Skin epidermis (tissue), 12 donors: ENCODE data around the gene GCH1.
"Not testable (repeated sequence)": the region's sequence is repeated elsewhere in the genome, so short reads cannot be mapped to it uniquely, and the experiment has no call there.

Experiments
- H3K27ac ChIP-seq, 21 experiments: fragments of 200-600 bp; sonication (generic) in 11 of 21; one replicate each; pipeline ENCODE4 v1.5.0; 2020; ENCODE audit warnings: mild to moderate bottlenecking in 3 of 21, inconsistent platforms in 2 of 21, moderate library complexity in 2 of 21
- H3K4me3 ChIP-seq, 7 experiments: fragments of 200-600 bp; sonication (generic) in 2 of 7; one replicate each; pipeline ENCODE4 v1.5.0; 2020; ENCODE audit warnings: inconsistent platforms in 2 of 7, mild to moderate bottlenecking in 2 of 7, moderate library complexity in 1 of 7

The GCH1 gene

GRCh38 chr14:54805445-54806322 is 96.9 kb downstream of the GCH1 start:
- Histone ChIP-seq H3K4me3 (no peak overlapping the region), H3K27ac (no peak overlapping the region)

- Histone ChIP-seq H3K27ac (no peak overlapping the region), H3K4me3 (no peak overlapping the region)
Observed at GRCh38 chr14:54805070-54805444, 97.6 kb downstream of the GCH1 start.

- no peak overlapping the region for H3K4me3 ChIP-seq
- no peak overlapping the region for H3K27ac ChIP-seq
Observed at GRCh38 chr14:54804538-54805041, 98.0 kb downstream of the GCH1 start.

DNA sequence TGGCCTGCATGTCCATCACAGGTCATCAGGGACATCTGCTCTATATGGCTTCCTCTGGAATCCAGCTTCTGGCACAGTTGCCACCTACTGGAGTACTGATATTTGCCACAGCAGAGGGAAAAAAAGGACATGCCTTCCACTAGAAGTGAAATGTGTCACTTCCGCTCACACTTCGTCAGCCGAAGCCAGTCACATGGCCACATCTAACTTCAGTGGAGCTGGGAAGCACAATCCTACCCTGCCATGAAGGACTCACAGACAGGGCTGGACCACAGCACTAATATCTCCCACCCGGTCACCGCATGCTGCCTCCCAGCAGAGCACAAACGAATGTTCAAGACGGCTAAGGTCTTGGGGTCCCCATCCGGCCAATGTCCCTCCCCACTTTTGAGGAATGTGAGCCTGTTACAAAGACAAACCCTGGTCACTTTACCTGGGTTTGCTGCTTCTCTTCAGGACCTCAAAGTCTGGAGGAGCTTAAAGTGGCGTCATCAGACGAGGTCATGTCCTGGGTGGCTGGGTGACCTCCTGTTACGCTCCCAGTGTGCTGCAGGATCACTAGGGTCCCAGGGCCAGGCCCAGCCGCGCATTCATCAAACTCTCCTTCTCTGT is 98.6 kb downstream of the GCH1 start:
- Histone ChIP-seq H3K27ac (no peak overlapping the region), H3K4me3 (no peak overlapping the region)

DNA sequence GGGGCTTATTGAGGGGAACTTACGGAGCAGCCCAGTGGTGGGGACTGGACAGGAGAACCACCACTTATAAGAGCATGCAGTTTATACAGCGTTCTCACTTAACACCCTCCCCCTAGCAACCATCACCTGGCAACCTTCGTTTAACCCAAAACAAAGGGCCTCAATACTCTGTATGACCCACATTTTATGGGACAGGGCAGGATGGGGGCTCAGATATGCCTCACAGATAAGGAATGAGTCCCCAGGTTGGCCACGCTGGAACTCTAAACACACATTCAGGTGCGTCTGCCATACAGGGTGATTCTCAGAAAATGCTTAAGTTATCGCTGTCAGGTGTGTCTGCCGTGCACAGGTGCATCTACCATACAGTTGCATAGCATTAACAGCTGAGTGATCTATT is 99.2 kb downstream of the GCH1 start:
- H3K27ac ChIP-seq, result no peak overlapping the region
- no peak overlapping the region for H3K4me3 ChIP-seq

DNA sequence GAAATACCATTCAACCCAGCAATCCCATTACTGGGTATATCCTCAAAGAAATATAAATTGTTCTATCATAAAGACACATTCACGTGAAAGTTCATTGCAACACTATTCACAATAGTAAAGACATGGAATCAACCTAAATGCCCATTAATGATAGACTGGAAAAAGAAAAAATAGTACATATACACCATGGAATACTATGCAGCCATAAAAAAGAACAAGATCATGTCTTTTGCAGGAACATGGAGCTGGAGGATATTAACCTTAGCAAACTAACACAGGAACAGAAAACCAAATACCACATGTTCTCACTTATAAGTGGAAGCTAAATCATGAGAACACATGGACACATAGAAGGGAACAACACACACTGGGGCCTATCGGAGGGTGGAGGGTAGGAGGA is 101.1 kb downstream of the GCH1 start:
- H3K4me3 ChIP-seq, H3K27ac ChIP-seq: not testable (repeated sequence)

- H3K27ac ChIP-seq, result no peak overlapping the region
Observed at GRCh38 chr14:54798465-54799124, 104.0 kb downstream of the GCH1 start.

GRCh38 chr14:54797986-54798385 is 104.6 kb downstream of the GCH1 start:
- Histone ChIP-seq H3K27ac (no peak overlapping the region), H3K4me3 (no peak overlapping the region)

More at GRCh38 chr14:54798465-54799124, 104.0 kb downstream of the GCH1 start:
- no peak overlapping the region for H3K4me3 ChIP-seq

DNA sequence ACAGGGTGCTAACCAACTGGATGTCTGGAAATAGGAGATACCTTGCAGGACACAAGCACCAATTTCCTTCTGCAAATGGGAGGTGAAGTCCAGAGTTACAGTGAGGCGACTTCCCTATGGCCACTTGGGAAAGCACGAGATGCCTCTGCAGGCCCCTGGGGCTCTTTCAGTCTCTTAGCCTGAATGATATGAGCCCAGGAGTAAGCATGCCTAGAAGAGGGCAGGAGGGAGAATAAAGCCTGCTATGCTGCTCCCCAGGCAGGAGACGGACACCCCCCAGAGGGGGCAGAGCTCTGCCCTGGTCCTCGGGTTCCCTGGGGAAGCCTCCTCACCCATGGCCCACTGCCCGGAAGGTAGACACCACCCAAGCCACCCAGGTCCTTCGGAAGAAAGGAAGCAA is 105.1 kb downstream of the GCH1 start:
- no peak overlapping the region for H3K27ac ChIP-seq

GRCh38 chr14:54796961-54797360 is 105.7 kb downstream of the GCH1 start:
- no peak overlapping the region for H3K27ac ChIP-seq
- H3K4me3 ChIP-seq, result no peak overlapping the region

More for the DNA sequence above, 105.1 kb downstream of the GCH1 start:
- no peak overlapping the region for H3K4me3 ChIP-seq

DNA sequence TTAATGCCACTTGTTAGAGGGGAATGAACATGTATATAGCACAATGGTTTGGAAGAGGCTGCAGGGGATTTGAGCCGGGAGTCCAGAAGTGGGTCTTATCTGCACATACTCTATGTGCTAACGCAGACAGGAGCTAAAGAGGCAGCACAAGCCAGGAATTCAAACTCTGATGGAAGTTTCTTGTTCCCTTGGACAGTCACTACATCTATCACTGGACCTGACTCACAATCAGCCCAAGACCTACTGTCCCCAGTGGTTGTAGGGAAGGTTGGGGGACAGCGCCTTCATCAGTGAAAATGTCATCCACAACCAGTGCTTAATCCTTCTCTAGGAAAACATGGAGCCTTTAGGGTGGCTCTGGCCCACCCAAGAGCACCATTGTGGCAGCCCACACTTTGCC is 107.8 kb downstream of the GCH1 start:
- Histone ChIP-seq H3K4me3 (no peak overlapping the region), H3K27ac (no peak overlapping the region)

- Histone ChIP-seq H3K4me3 (no peak overlapping the region), H3K27ac (no peak overlapping the region)
Observed at GRCh38 chr14:54794159-54794558, 108.5 kb downstream of the GCH1 start.

GRCh38 chr14:54792288-54792687 is 110.3 kb downstream of the GCH1 start:
- no peak overlapping the region for H3K4me3 ChIP-seq
- no peak overlapping the region for H3K27ac ChIP-seq
